Testis (tissue), 3 donors: Measurements from ENCODE around the gene DMD. TPM values are rescaled to one million over a fixed set of nuclear protein-coding genes. Genes with fewer than 3 reads are reported as not detected.

ENCODE experiments used
- DNase-seq: peaks from one replicate; pipeline ENCODE4 v3.0.0-alpha.2; 2019
- H3K27ac ChIP-seq, 2 donors: fragments of 200-600 bp; sonication (generic); one replicate each; pipeline ENCODE4 v1.5.1; 2019
- H3K27me3 ChIP-seq: fragments of 200-600 bp; sonication (generic); one replicate; pipeline ENCODE4 v1.5.1; 2019
- H3K36me3 ChIP-seq: fragments of 200-600 bp; sonication (generic); one replicate; pipeline ENCODE4 v1.5.1; 2017; ENCODE audit warnings: low read depth; ENCODE audit errors: missing control alignments
- H3K4me1 ChIP-seq: fragments of 200-600 bp; sonication (generic); one replicate; pipeline ENCODE4 v1.5.1; 2019
- H3K4me3 ChIP-seq, 2 donors: fragments of 200-600 bp; sonication (generic); one replicate each; pipeline ENCODE4 v1.5.1; 2017 to 2019
- H3K9me3 ChIP-seq: fragments of 200-600 bp; sonication (generic); one replicate; pipeline ENCODE4 v1.5.1; 2017
- CTCF ChIP-seq, 3 experiments: fragments of 450-650 bp in 2 of 3; fragments of 200-600 bp in 1 of 3; sonication (generic) in 1 of 3; IDR thresholded peaks; one replicate each; pipeline ENCODE4 v1.5.1; 2016 to 2019; ENCODE audit warnings: antibody characterized with exemption in 3 of 3, mild to moderate bottlenecking in 2 of 3, moderate library complexity in 1 of 3
- POLR2A ChIP-seq: fragments of 450-650 bp; IDR thresholded peaks from one replicate; pipeline ENCODE4 v1.6.1; 2017; ENCODE audit warnings: antibody characterized with exemption, mild to moderate bottlenecking, moderate library complexity
- WGBS, 2 donors: methylation state at CpG; one replicate each; pipeline ENCODE4 v1.1.5; 2018; 5-methylcytosine and 5-hydroxymethylcytosine counted together
- intact Hi-C: fragments of 100-400 bp; cut with DNase I; formaldehyde crosslinking; loops from one replicate; pipeline ENCODE4 v1.15.1; 2023; ENCODE audit warnings: low total_unique reads
- polyA plus RNA-seq: library from polyadenylated mRNA; stranded (reverse); fragments of 350-450 nt; fragmentation: Illumina TruSeq; extraction: RNeasy Lipid Tissue Mini Kit (QIAGEN cat#74804); gene quantifications from one replicate; pipeline ENCODE4 v1.2.3, GENCODE V29; 2014; ENCODE audit warnings: low read depth, low replicate concordance; ENCODE audit not compliant: insufficient read depth
- total RNA-seq, 2 donors: library from RNA; depleted of rRNA; stranded (reverse); fragments of >200 nt; gene quantifications; one replicate each; pipeline ENCODE4 v1.2.3, GENCODE V29; 2016

Gene DMD
- total and polyA plus RNA-seq, 3 donors from 2014 or later, result 11.3 to 34.1 (median 24.2) TPM

GRCh38 chrX:32591589-32591988 is 619.8 kb downstream of the DMD start:
- DNase-seq, result no peak
- no peaks in the 10 kb centered on the region for H3K27me3 ChIP-seq
- H3K36me3 ChIP-seq, result no peaks in the 10 kb centered on the region
- 82% methylated on average over 2 of the region's 10 CpGs; no CpG with 5 or more reads in 1 of the 2 donors for WGBS, 2 donors
- no peaks in the 10 kb centered on the region for H3K4me1 ChIP-seq
- no peak overlapping the region for H3K4me3 ChIP-seq
- intact Hi-C loops, result no loop called here
- H3K27ac ChIP-seq, result no peak overlapping the region
- TF ChIP-seq POLR2A, result no peak
- TF ChIP-seq CTCF (IDR thresholded peaks at IDR 0.05), result no peak
- no peaks in the 10 kb centered on the region for H3K9me3 ChIP-seq

GRCh38 chrX:32582729-32583128 is 628.6 kb downstream of the DMD start:
- H3K36me3 ChIP-seq, result no peaks in the 10 kb centered on the region
- no peak overlapping the region for H3K4me3 ChIP-seq
- WGBS, 2 donors, result 57 to 60% methylated on average over 3 of the region's 3 CpGs
- no peaks in the 10 kb centered on the region for H3K4me1 ChIP-seq
- intact Hi-C loops, result no loop called here
- H3K9me3 ChIP-seq, result no peaks in the 10 kb centered on the region
- no peak for TF ChIP-seq CTCF (IDR thresholded peaks at IDR 0.05)
- no peak for TF ChIP-seq POLR2A
- no peaks in the 10 kb centered on the region for H3K27me3 ChIP-seq
- H3K27ac ChIP-seq, result no peak overlapping the region
- no peak for DNase-seq

- 82 to 100% methylated on average over 1 to 2 of the region's 2 CpGs for WGBS, 2 donors
- no peak for TF ChIP-seq POLR2A
- no peak for TF ChIP-seq CTCF (IDR thresholded peaks at IDR 0.05)
- H3K36me3 ChIP-seq, result no peaks in the 10 kb centered on the region
- H3K27me3 ChIP-seq, result no peaks in the 10 kb centered on the region
- no peaks in the 10 kb centered on the region for H3K9me3 ChIP-seq
- no peaks in the 10 kb centered on the region for H3K4me1 ChIP-seq
- H3K4me3 ChIP-seq, result no peak overlapping the region
- DNase-seq, result no peak
- H3K27ac ChIP-seq, result no peak overlapping the region
- intact Hi-C loops, result no loop called here
Observed at GRCh38 chrX:32576885-32577284, 634.5 kb downstream of the DMD start.

GRCh38 chrX:32572644-32573043 is 638.7 kb downstream of the DMD start:
- intact Hi-C loops, result no loop called here
- Histone ChIP-seq H3K4me3 (no peak overlapping the region), H3K36me3 (no peaks in the 10 kb centered on the region), H3K4me1 (no peaks in the 10 kb centered on the region), H3K27ac (no peak overlapping the region), H3K9me3 (no peaks in the 10 kb centered on the region), H3K27me3 (no peaks in the 10 kb centered on the region)
- no peak for DNase-seq
- 86 to 87% methylated on average over 2 of the region's 2 CpGs for WGBS, 2 donors
- TF ChIP-seq CTCF (IDR thresholded peaks at IDR 0.05), result no peak
- TF ChIP-seq POLR2A, result no peak

GRCh38 chrX:32571579-32571978 is 639.8 kb downstream of the DMD start:
- no peak overlapping the region for H3K4me3 ChIP-seq
- no peak for TF ChIP-seq CTCF (IDR thresholded peaks at IDR 0.05)
- TF ChIP-seq POLR2A, result no peak
- H3K9me3 ChIP-seq, result no peaks in the 10 kb centered on the region
- no peaks in the 10 kb centered on the region for H3K36me3 ChIP-seq
- intact Hi-C loops, result no loop called here
- 50 to 60% methylated on average over 2 of the region's 2 CpGs for WGBS, 2 donors
- DNase-seq, result no peak
- H3K27ac ChIP-seq, result no peak overlapping the region
- H3K27me3 ChIP-seq, result no peaks in the 10 kb centered on the region
- H3K4me1 ChIP-seq, result no peaks in the 10 kb centered on the region
